Retinal pigment epithelial cell (primary cell): ENCODE results near the gene LRRK1.

ENCODE experiments used
- DNase-seq: peaks from one replicate; pipeline ENCODE4 v3.0.0-alpha.2; 2010; ENCODE audit warnings: low read depth
- H3K4me3 ChIP-seq: 2 replicates; pipeline ENCODE4 v1.5.1; 2011; ENCODE audit warnings: mild to moderate bottlenecking, low read length, control low read depth, moderate library complexity
- TF ChIP-seq, protein P1 (sequence below): conservative IDR thresholded peaks from 2 replicates; pipeline ENCODE4 v1.5.1; 2011; ENCODE audit warnings: low read depth, low read length, control low read depth, inconsistent platforms

The LRRK1 gene

DNA sequence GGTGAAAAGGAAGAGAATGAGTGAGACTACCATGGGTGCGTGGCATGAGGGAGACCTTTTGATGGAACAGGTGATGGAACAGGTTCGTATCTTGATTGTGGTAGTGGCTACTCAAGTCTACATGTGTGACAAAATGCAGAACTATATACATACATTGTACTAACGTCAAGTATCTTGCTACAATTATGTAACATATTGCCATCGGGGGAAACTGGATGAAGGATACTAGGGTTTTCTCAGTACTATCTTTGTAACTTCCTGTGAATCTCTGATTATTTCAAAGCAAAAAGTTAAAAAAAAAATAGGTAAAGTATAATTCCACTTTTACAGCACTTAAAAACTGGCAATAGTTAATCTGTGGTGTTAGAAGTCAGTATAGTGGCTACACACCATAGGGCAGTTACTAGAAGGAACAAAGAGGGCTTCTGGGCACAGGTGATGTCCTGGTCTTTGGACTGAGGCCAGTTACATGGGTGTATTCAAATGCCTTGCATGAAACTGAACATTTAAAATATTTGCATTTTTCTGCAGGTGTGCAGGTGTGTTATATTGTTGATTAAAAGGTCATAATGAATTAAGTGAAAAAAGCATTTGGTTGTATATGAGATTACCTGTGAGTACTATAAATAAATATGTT lies 61.4 kb downstream of the LRRK1 start:
- TF ChIP-seq, protein P1, sequence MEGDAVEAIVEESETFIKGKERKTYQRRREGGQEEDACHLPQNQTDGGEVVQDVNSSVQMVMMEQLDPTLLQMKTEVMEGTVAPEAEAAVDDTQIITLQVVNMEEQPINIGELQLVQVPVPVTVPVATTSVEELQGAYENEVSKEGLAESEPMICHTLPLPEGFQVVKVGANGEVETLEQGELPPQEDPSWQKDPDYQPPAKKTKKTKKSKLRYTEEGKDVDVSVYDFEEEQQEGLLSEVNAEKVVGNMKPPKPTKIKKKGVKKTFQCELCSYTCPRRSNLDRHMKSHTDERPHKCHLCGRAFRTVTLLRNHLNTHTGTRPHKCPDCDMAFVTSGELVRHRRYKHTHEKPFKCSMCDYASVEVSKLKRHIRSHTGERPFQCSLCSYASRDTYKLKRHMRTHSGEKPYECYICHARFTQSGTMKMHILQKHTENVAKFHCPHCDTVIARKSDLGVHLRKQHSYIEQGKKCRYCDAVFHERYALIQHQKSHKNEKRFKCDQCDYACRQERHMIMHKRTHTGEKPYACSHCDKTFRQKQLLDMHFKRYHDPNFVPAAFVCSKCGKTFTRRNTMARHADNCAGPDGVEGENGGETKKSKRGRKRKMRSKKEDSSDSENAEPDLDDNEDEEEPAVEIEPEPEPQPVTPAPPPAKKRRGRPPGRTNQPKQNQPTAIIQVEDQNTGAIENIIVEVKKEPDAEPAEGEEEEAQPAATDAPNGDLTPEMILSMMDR, result no peak
- no peak for DNase-seq
- no peak overlapping the region for H3K4me3 ChIP-seq

DNA sequence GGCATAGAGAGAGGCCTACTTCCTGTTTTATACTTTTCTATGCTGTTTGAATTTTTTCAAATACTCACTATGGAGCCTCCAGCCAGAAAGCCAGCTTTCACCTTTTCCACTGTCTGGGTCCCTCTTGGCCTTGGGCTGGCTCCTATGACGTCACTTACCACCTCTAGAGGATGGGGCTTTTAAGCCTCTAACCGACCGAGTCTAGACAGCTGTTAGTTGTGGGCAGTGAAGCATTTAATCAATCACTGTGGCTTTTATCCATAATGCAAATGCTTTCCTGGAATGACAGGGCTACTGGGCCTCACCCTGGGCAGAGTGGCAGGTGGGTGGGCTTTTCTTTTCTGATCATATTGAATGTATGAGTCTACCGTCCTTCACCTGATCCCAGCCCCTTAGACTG lies 61.9 kb downstream of the LRRK1 start:
- TF ChIP-seq, protein P1, result no peak
- H3K4me3 ChIP-seq, result no peak overlapping the region
- no peak for DNase-seq

DNA sequence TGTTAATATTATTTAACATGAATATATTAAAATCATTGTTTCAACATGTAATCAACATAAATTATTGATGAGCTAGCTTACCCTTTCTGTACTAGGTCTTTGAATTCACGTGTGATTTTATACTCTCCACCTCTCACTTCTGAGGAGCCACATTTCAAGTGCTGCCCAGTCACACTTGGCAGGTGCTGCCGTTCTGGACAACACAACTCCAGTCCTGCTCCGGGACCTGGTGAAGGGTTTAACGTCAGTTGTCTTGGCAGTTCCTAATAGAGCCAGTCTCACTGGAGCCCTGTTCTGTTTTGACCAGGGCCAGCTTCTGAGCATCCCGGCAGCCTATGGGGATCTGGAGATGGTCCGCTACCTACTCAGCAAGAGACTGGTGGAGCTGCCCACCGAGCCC lies 64.1 kb downstream of the LRRK1 start:
- TF ChIP-seq, protein P1, result no peak

DNA sequence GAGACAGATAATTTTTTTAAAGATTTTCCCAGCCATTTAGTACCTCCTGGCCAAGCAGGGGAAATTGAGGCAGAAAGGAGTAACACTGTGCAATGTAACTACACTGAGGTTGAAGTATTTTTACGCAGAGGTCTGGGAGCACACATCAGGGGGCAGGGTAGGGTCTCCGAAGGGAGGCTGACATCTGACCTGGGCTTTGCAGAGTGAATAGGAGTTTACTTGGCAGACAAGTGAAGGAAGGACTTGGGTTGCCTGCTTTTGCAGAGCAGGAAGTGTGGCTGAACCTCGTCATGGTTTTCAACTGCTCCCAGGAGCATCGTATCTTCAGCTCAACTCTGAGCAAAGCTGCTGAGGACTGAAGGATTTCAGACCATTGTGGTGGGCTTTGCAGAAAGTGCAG lies 66.2 kb downstream of the LRRK1 start:
- no peak overlapping the region for H3K4me3 ChIP-seq
- TF ChIP-seq, protein P1, result no peak
- DNase-seq, result no peak

More for the DNA sequence above, 64.1 kb downstream of the LRRK1 start:
- H3K4me3 ChIP-seq, result no peak overlapping the region
- no peak for DNase-seq

DNA sequence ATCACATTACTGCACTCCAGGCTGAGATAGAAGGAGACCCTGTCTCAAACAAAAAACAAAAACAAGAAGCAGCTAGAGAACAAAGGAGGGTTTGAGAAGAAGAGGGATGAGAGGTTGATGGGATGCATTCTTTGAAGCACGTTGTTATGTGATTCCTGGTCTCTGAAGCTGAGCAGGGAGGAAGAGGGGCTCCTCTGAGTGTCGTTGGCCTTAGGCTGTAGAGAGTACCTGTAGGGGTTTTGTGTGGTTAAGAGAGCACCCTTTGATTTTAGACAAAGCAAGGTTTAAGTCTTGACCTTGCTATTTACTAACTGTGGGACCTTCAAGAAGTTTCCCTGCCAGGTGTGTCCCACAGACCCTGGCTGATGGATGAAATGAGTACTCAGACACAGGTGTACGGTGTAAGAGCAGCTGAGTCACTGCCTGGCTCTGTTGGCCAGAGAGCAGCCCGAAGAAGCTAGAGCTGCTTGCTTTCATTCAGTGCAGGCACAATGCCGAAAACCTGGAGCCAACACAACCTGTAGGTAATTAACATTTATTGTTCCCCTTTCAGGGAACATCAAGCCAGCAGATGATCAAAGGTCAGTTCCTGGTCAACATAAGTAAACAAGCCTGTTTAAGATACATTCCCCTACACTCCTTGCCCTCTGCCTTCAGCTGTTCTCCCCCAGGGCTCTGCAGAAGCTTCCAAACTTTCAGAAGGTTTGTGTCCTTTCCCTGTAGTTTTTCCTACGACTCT lies 67.2 kb downstream of the LRRK1 start:
- no peak overlapping the region for H3K4me3 ChIP-seq
- TF ChIP-seq, protein P1, result no peak
- no peak for DNase-seq

DNA sequence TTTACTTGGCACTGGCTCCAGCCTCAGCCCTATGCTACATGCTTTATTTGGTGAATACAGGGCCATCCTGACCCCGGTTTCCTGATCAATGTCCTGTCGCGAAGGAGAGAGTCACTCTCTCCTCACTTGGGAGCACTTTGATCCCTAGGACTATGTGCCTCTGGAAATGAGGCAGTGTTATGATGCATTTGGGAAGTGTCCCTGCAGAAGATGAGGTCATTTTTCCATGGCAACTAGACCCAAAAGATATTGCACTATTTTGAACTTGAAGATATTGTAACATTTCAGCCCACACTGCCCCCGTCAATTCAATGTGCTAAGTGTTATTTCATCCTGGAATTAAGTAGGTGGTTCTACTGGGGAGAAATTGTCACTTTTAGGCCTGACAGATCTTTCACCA lies 68.0 kb downstream of the LRRK1 start:
- H3K4me3 ChIP-seq, result no peak overlapping the region
- TF ChIP-seq, protein P1, result no peak
- no peak for DNase-seq

DNA sequence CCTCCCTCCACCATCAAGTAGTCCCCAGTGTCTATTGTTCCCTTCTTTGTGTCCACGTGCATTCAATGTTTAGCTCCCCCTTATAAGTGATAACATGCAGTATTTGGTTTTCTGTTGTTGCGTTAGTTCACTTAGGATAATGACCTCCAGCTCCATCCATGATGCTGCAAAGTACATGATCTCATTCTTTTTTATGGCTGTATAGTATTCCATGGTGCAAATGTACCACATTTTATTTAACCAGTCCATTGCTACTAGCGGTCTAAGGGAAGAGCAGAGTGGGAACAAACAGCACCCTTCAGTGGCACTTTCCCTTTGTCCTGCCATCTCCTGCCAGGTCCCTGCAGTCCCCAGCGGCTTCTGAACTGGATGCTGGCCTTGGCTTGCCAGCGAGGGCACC lies 69.1 kb downstream of the LRRK1 start:
- no peak for DNase-seq
- TF ChIP-seq, protein P1, result no peak
- no peak overlapping the region for H3K4me3 ChIP-seq
